ENCODE data around the gene UVRAG. TPM values are rescaled to one million over a fixed set of nuclear protein-coding genes. Genes with fewer than 3 reads are reported as not detected.

UVRAG gene
- total and polyA plus RNA-seq, 5 donors from 2014 or later = 13.7 to 37.2 (median 16.6) TPM

- ATAC-seq (ENCODE audit: low read depth in 2 of 2) (no peak), DNase-seq (no peak)
- Histone ChIP-seq H3K27me3 (ENCODE audit: control insufficient read depth, insufficient read depth, low read length) (no peaks in the 10 kb centered on the region), H3K27ac (ENCODE audit: insufficient read depth, low read length, poor library complexity, severe bottlenecking) (no peak overlapping the region), H3K9me3 (ENCODE audit: control insufficient read depth in 2 of 2, low read length in 2 of 2) (no peaks in the 10 kb centered on the region), H3K36me3 (ENCODE audit: control insufficient read depth, insufficient read depth, low read length) (peaks cover 22% of the 10 kb centered on the region), H3K4me1 (ENCODE audit: control insufficient read depth, insufficient read depth, low read length, poor library complexity, severe bottlenecking) (no peaks in the 10 kb centered on the region), H3K4me3 (ENCODE audit: low read depth, low read length) (no peak overlapping the region)
- Mint-ChIP-seq H3K9me3 (no peaks in the 10 kb centered on the region), H3K27ac (peak overlapping the region in 1 of 3 donors; percentile 69), H3K4me3 (no peak overlapping the region), H3K27me3 (no peaks in the 10 kb centered on the region), H3K4me1 (peaks cover 5 to 37% (median 15%) of the 10 kb centered on the region in 4 donors), H3K36me3 (peaks cover 25% of the 10 kb centered on the region)
Measured at GRCh38 chr11:75891947-75892739, 77.1 kb downstream of the UVRAG start.

GRCh38 chr11:75893251-75893650, 78.2 kb downstream of the UVRAG start:
- Mint-ChIP-seq H3K4me1 (peaks cover 5 to 38% (median 15%) of the 10 kb centered on the region in 4 donors), H3K27ac (peak overlapping the region in 1 of 3 donors; percentile 25), H3K27me3 (no peaks in the 10 kb centered on the region), H3K4me3 (no peak overlapping the region), H3K9me3 (no peaks in the 10 kb centered on the region), H3K36me3 (peaks cover 25% of the 10 kb centered on the region)
- no peaks in the 10 kb centered on the region for H3K27me3 ChIP-seq (ENCODE audit: control insufficient read depth, insufficient read depth, low read length)
- no peaks in the 10 kb centered on the region for H3K9me3 ChIP-seq (ENCODE audit: control insufficient read depth in 2 of 2, low read length in 2 of 2)
- H3K4me1 ChIP-seq (ENCODE audit: control insufficient read depth, insufficient read depth, low read length, poor library complexity, severe bottlenecking) = no peaks in the 10 kb centered on the region
- ATAC-seq (ENCODE audit: low read depth in 2 of 2) (no peak), DNase-seq (no peak)
- H3K4me3 ChIP-seq (ENCODE audit: low read depth, low read length) = no peak overlapping the region
- H3K27ac ChIP-seq (ENCODE audit: insufficient read depth, low read length, poor library complexity, severe bottlenecking) = no peak overlapping the region
- peaks cover 23% of the 10 kb centered on the region for H3K36me3 ChIP-seq (ENCODE audit: control insufficient read depth, insufficient read depth, low read length)

- Histone ChIP-seq H3K9me3 (ENCODE audit: control insufficient read depth in 2 of 2, low read length in 2 of 2) (no peaks in the 10 kb centered on the region), H3K27me3 (ENCODE audit: control insufficient read depth, insufficient read depth, low read length) (no peaks in the 10 kb centered on the region), H3K4me3 (ENCODE audit: low read depth, low read length) (no peak overlapping the region), H3K4me1 (ENCODE audit: control insufficient read depth, insufficient read depth, low read length, poor library complexity, severe bottlenecking) (no peaks in the 10 kb centered on the region), H3K36me3 (ENCODE audit: control insufficient read depth, insufficient read depth, low read length) (peaks cover 25% of the 10 kb centered on the region), H3K27ac (ENCODE audit: insufficient read depth, low read length, poor library complexity, severe bottlenecking) (no peak overlapping the region)
- DNase-seq (no peak), ATAC-seq (ENCODE audit: low read depth in 2 of 2) (no peak)
- Mint-ChIP-seq H3K4me3 (no peak overlapping the region), H3K27me3 (no peaks in the 10 kb centered on the region), H3K9me3 (no peaks in the 10 kb centered on the region), H3K27ac (no peak overlapping the region), H3K36me3 (peaks cover 21% of the 10 kb centered on the region), H3K4me1 (peaks cover 5 to 38% (median 11%) of the 10 kb centered on the region in 4 donors)
Measured at GRCh38 chr11:75894036-75894585, 79.1 kb downstream of the UVRAG start.

- peaks cover 5% of the 10 kb centered on the region for H3K36me3 Mint-ChIP-seq
Measured at GRCh38 chr11:75896843-75897419, 81.9 kb downstream of the UVRAG start.

GRCh38 chr11:75898871-75899270, 83.9 kb downstream of the UVRAG start:
- Histone ChIP-seq H3K27me3 (ENCODE audit: control insufficient read depth, insufficient read depth, low read length) (no peaks in the 10 kb centered on the region), H3K9me3 (ENCODE audit: control insufficient read depth in 2 of 2, low read length in 2 of 2) (no peaks in the 10 kb centered on the region), H3K27ac (ENCODE audit: insufficient read depth, low read length, poor library complexity, severe bottlenecking) (no peak overlapping the region), H3K4me1 (ENCODE audit: control insufficient read depth, insufficient read depth, low read length, poor library complexity, severe bottlenecking) (no peaks in the 10 kb centered on the region), H3K36me3 (ENCODE audit: control insufficient read depth, insufficient read depth, low read length) (peaks cover 5% of the 10 kb centered on the region), H3K4me3 (ENCODE audit: low read depth, low read length) (no peak overlapping the region)
- Mint-ChIP-seq H3K36me3 (peaks cover 10% of the 10 kb centered on the region), H3K4me3 (no peak overlapping the region), H3K27me3 (no peaks in the 10 kb centered on the region), H3K9me3 (no peaks in the 10 kb centered on the region), H3K27ac (no peak overlapping the region), H3K4me1 (peaks cover 2 to 34% (median 13%) of the 10 kb centered on the region in 4 donors)
- DNase-seq (no peak), ATAC-seq (ENCODE audit: low read depth in 2 of 2) (no peak)

More at GRCh38 chr11:75896843-75897419, 81.9 kb downstream of the UVRAG start:
- peaks cover 0 to 30% (median 9%) of the 10 kb centered on the region in 4 donors for H3K4me1 Mint-ChIP-seq
- Histone ChIP-seq H3K36me3 (ENCODE audit: control insufficient read depth, insufficient read depth, low read length) (peaks cover 11% of the 10 kb centered on the region), H3K4me1 (ENCODE audit: control insufficient read depth, insufficient read depth, low read length, poor library complexity, severe bottlenecking) (no peaks in the 10 kb centered on the region), H3K4me3 (ENCODE audit: low read depth, low read length) (no peak overlapping the region), H3K27ac (ENCODE audit: insufficient read depth, low read length, poor library complexity, severe bottlenecking) (no peak overlapping the region), H3K27me3 (ENCODE audit: control insufficient read depth, insufficient read depth, low read length) (no peaks in the 10 kb centered on the region), H3K9me3 (ENCODE audit: control insufficient read depth in 2 of 2, low read length in 2 of 2) (no peaks in the 10 kb centered on the region)
- no peak overlapping the region for H3K4me3 Mint-ChIP-seq
- peak in 2 of 3 donors; percentile 33 to 54 for DNase-seq
- H3K27me3 Mint-ChIP-seq = no peaks in the 10 kb centered on the region
- no peaks in the 10 kb centered on the region for H3K9me3 Mint-ChIP-seq
- peak in 1 of 2 donors; percentile 47 for ATAC-seq (ENCODE audit: low read depth in 2 of 2)
- no peak overlapping the region for H3K27ac Mint-ChIP-seq

GRCh38 chr11:75899806-75900205, 84.8 kb downstream of the UVRAG start:
- H3K4me3 Mint-ChIP-seq = no peak overlapping the region
- no peak overlapping the region for H3K27ac Mint-ChIP-seq

GRCh38 chr11:75900848-75901247, 85.8 kb downstream of the UVRAG start:
- no peaks in the 10 kb centered on the region for H3K9me3 Mint-ChIP-seq
- H3K4me3 ChIP-seq (ENCODE audit: low read depth, low read length) = no peak overlapping the region
- no peaks in the 10 kb centered on the region for H3K27me3 ChIP-seq (ENCODE audit: control insufficient read depth, insufficient read depth, low read length)
- H3K9me3 ChIP-seq (ENCODE audit: control insufficient read depth in 2 of 2, low read length in 2 of 2) = no peaks in the 10 kb centered on the region
- peaks cover 14% of the 10 kb centered on the region for H3K36me3 Mint-ChIP-seq
- no peaks in the 10 kb centered on the region for H3K4me1 ChIP-seq (ENCODE audit: control insufficient read depth, insufficient read depth, low read length, poor library complexity, severe bottlenecking)
- peak overlapping the region in 1 of 3 donors; percentile 23 for H3K27ac Mint-ChIP-seq
- no peak for ATAC-seq (ENCODE audit: low read depth in 2 of 2)
- no peak overlapping the region for H3K27ac ChIP-seq (ENCODE audit: insufficient read depth, low read length, poor library complexity, severe bottlenecking)
- no peak overlapping the region for H3K4me3 Mint-ChIP-seq
- peaks cover 2 to 27% (median 13%) of the 10 kb centered on the region in 4 donors for H3K4me1 Mint-ChIP-seq
- no peak for DNase-seq
- peaks cover 5% of the 10 kb centered on the region for H3K36me3 ChIP-seq (ENCODE audit: control insufficient read depth, insufficient read depth, low read length)
- no peaks in the 10 kb centered on the region for H3K27me3 Mint-ChIP-seq

More at GRCh38 chr11:75899806-75900205, 84.8 kb downstream of the UVRAG start:
- no peaks in the 10 kb centered on the region for H3K9me3 ChIP-seq (ENCODE audit: control insufficient read depth in 2 of 2, low read length in 2 of 2)
- no peaks in the 10 kb centered on the region for H3K9me3 Mint-ChIP-seq
- H3K36me3 Mint-ChIP-seq = peaks cover 10% of the 10 kb centered on the region
- no peaks in the 10 kb centered on the region for H3K27me3 ChIP-seq (ENCODE audit: control insufficient read depth, insufficient read depth, low read length)
- no peak for ATAC-seq (ENCODE audit: low read depth in 2 of 2)
- H3K36me3 ChIP-seq (ENCODE audit: control insufficient read depth, insufficient read depth, low read length) = peaks cover 5% of the 10 kb centered on the region
- DNase-seq = no peak
- no peaks in the 10 kb centered on the region for H3K4me1 ChIP-seq (ENCODE audit: control insufficient read depth, insufficient read depth, low read length, poor library complexity, severe bottlenecking)
- H3K27me3 Mint-ChIP-seq = no peaks in the 10 kb centered on the region
- H3K27ac ChIP-seq (ENCODE audit: insufficient read depth, low read length, poor library complexity, severe bottlenecking) = no peak overlapping the region
- peaks cover 2 to 29% (median 13%) of the 10 kb centered on the region in 4 donors for H3K4me1 Mint-ChIP-seq
- no peak overlapping the region for H3K4me3 ChIP-seq (ENCODE audit: low read depth, low read length)

Measured in CD4-positive, CD25-positive, alpha-beta regulatory T cell (primary cell).